AG20443 (cell line): Measurements from ENCODE around the gene PLSCR2.
"Not testable (repeated sequence)": the region's sequence is repeated elsewhere in the genome, so short reads cannot be mapped to it uniquely, and the experiment has no call there.

ENCODE experiments used
- DNase-seq: peaks from one replicate; pipeline ENCODE4 v3.0.0; 2012; ENCODE audit warnings: low spot score, mixed read lengths

The PLSCR2 gene

DNA sequence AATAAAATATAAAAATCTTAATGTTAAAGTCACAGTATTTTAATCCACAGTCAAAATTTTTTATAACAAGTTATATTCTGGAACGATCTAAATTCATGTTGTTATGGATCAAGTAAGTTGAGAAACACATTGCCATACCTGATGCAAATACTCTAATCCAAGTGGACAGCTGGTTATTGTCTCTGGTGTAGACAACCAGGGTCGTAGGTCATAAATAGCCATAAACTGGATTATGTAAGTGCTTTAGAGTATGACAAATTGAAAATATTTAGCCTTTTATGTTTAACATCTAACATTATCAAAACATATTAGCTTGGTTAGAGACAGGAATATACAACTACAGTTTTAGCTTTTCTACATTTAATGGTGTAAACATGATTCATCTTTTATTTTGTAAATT, 53.0 kb downstream of the PLSCR2 start:
- no peak for DNase-seq

DNA sequence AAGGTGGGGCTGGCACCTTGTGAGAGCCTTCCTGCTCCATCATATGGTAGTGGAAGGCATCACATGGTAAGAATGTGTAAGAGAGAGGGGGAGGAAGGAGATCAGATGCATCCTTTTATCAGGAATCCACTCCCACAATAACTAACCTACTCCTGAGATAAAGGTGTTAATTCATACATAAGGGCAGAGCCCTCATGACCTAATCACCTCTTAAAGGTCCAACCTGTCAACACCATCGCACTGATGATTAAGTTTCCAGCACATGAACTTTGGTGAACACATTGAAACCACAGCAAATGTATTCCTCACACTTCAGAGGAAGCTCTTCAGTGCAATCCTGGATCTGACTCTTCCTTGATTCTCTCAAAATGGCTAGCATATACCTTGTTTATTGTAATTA, 55.4 kb downstream of the PLSCR2 start:
- no peak for DNase-seq

DNA sequence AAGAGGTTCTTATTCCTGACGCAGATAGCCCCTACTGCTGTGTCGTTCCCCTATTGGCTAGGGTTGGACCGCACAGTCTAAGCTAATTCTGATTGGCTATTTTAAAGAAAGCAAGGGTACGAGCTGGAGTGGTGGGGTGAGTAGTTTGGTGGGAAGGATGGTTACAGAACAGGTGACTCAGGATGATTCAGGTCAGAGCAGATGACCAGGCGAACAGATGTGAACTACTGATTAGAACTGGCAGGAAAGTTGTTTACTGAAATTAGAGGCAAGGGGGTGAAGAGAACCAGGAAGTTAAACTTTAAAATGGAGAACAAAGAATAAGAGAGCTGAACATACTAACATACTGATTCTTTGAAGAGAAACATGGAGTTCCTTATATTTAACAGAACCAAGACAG, 56.6 kb downstream of the PLSCR2 start:
- not testable (repeated sequence) for DNase-seq

DNA sequence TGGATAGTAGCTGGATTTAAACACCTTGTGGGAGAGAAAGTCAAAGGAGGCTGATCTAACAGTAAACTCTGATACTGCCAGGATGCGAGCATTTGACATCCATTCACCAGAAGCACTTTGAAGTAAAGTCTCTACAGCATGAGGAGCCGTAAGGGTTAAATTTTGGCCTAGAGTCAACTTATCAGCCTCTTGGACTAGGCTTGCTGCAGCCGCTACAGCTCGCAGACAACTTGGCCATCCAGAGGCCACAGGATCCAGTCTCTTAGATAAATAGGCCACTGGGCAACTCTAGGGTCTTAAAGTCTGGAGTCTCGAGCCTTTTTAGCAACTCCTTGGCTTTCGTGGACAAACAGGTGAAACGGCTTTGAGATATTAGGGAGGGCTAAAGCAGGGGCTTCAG, 61.4 kb downstream of the PLSCR2 start:
- DNase-seq: no peak

DNA sequence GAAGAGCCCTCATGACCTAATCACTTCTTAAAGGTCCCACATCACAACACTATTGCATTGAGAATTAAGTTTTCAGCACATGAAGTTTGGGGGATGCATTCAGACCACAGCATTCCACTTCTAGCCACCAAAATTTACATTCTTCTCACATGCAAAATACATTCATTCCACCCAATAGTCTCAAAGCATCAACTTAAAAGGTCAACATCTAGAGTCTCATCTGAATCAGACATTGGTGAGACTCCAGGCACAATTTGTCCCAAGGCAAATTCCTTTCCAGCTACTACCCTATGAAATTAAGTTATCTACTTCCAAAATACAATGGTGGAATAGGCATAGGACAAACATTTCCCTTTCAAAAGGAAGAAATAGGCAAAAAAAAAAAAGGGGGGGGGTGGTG, 64.9 kb downstream of the PLSCR2 start:
- no peak for DNase-seq

DNA sequence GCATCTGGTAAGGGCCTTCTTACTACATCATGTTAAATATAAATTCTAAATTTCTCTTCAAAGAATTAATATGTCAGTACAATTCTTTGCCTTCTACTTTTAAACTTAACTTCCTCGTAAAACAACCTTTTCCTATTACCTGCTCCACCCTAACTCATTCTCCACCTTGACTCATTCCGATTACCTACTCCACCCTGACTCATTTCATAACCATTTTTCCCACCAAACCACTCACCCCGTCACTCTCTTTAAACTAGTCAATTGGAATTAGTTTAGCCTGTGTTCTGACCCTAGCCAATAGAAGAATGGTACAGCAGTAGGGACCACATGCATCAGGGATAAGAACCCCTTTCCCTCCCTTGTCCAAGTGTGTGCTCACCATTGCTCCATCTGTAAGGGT, 65.6 kb downstream of the PLSCR2 start:
- DNase-seq: no peak

DNA sequence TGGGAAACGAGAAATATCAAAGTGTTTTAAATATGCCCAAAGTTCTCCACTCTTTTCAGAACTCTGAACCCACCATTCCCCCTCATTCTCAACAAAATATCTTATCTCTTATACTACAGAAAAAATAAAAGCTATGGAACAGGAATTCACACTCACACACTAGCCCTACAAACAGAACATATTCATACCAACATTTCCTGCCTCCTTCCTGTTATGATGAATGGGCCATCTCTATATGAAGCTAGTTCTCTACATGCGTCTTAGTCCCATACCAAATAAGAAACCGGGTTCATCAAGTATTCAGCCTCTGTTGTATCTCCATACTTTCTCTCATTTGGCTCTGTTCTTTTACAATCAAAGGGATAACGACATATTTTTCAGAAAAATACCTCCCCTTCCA, 72.6 kb downstream of the PLSCR2 start:
- no peak for DNase-seq

DNA sequence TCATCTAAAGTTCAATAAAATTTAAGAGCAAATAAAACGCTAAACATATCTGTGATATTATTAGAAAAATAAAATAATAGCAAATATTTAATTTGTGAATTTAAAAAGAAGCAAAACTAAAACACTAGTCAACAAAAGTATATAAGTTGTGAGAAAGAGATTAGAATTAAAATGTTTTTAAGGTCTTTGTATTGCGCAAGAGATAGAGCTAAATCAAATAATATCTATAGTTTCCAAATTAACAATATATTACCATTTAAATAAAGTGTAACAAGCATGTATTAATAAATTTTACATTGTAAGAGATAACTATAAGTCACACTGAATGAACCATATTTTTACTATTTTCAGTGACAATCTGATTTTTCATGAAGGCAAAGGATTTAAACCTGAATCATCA, 74.2 kb downstream of the PLSCR2 start:
- no peak for DNase-seq

DNA sequence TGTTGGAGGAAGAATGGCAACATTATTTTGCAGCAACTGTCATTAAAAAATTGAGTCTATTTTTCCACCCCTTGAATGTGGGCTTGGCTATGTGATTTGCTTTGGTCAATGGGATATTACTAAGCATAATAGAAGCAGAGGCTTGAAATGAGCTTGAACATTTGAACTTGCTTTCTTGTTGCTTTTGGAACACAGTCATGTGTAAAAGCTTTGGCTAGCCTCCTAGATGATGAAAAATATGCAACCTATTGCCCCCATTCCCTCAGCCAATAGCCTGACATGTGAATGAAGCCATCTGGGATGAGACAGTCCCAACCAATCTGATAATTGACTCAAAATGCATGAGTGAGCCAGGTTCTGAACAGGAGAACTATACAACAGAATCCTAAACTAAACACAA, 78.4 kb downstream of the PLSCR2 start:
- DNase-seq: peak; percentile 40

DNA sequence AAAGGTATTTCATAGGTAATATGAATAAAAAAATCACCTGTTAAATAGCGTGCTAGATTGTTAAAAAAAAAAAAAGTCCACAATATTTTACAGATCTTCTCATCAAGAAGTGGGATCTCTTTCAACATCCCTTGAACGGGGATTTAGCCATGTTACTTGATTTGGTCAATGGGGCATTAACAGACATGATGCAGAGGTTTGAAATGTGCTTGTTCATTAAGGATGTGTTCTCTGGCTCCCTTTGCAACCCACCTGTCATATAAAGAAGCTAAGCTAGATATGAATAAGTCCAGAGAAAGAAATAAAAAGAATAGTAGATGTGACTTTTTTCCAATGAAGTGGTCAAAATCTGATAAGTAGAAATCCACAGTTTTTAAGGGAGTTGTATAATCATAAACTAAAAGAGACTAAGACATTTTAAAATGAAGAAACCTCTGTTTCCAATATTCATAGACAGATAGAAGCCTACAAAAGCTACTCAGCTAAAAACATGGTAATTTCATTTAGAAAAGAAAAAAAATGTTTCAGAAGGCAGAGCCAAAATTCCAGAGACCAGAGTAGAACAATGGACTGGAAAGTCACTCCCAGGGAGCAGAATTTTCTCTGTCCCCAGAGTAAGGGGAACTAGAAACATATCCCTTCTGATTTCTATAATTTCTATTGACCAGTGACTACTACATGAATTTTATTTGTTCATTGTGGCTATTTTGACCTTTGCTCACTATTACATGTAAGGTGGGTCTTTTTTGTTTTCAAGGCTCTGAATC, 79.2 kb downstream of the PLSCR2 start:
- no peak for DNase-seq

DNA sequence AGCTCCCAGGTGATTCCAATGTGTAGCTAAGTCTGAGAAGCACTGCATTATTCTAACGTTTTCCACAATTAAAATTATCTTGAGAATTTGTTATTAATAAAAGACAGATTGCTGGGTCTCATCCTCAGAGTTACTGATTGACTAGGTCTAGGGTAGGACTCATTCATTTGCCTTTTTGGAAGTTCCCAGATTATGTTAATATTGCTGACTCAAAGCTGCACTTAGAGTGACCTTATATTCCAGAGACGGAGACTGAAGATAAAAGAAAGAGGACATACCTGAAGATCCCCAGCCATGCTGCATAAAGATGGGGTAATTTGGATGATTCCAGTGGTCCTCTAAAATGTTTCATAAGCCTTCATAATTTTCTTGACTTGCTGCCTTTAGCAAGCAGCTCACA, 81.8 kb downstream of the PLSCR2 start:
- DNase-seq: no peak

DNA sequence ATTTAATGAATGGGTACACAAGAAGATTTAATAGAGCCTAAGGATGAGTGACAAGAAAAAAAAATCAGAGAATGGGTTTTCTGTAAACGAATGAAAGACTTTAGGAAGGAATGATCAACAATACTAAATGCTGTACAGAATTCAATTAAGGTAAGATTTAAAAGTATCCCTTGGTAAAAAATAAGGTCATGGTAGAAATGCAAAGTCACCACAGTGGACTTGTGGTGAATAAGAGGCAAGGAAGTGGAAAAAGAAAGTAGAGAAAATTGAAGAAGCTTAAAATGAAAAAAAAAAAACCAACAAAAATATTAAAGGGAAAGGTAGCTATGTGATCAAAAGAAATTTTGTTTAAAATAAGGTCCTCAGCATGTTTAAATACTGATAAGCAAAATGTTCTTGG, 82.4 kb downstream of the PLSCR2 start:
- DNase-seq: no peak

DNA sequence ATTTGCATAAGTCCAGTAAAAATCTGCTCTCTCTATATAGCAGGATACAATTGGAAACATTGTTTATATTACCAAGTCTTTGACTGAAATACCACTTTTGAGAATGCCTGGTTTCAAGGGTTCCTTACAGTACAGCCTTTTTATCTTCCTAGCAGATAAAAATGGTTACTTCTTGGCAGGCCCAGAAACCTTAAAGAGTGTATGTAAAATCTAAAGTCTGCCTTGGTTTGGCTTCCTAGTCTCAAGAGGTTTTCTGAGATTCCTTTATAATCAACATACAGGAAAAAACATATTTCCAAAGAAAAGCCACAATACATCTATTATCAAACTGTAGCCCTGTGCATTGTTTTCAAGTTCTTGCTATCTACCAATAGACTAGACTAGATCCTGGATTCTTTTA, 84.6 kb downstream of the PLSCR2 start:
- no peak for DNase-seq
